H1 (cell line): ENCODE results near the gene DCUN1D2. TPM values are rescaled to one million over a fixed set of nuclear protein-coding genes. Genes with fewer than 3 reads are reported as not detected.

Experiments
- CTCF ChIA-PET: fragments of 300-600 bp; sonication (Branson Sonifier 250); formaldehyde crosslinking; loops from one replicate; lab custom pipeline; 2021; ENCODE audit not compliant: partially characterized antibody; lab: Charles Lee
- POLR2A ChIA-PET: fragments of 300-600 bp; sonication (Branson Sonifier 250); formaldehyde crosslinking; loops from one replicate; lab custom pipeline; 2021; ENCODE audit warnings: inconsistent platforms; ENCODE audit not compliant: partially characterized antibody; lab: Charles Lee
- DNase-seq, 2 experiments: peaks; one replicate each; pipeline versions ENCODE4 v3.0.0 to v3.0.0-alpha.2; 2010 to 2022; ENCODE audit warnings: low spot score in 2 of 2, low read depth in 1 of 2, mixed read lengths in 1 of 2
- FAIRE-seq: peaks from 2 replicates; lab custom pipeline; 2011; peaks lifted over from hg19 to GRCh38; lab: Jason Lieb, UNC
- H2AFZ ChIP-seq: 2 replicates; pipeline ENCODE4 v1.8.1; 2012; ENCODE audit warnings: low read length, inconsistent platforms
- H2AK5ac ChIP-seq: 2 replicates; pipeline ENCODE4 v1.6.1; 2013; ENCODE audit warnings: low read depth, low read length
- H2BK120ac ChIP-seq: replicated peaks from 2 replicates; pipeline ENCODE3; 2013; ENCODE audit warnings: low read depth, low read length, inconsistent platforms
- H2BK12ac ChIP-seq: 2 replicates; pipeline ENCODE4 v1.6.1; 2013; ENCODE audit warnings: low read depth, low read length
- H2BK15ac ChIP-seq: 2 replicates; pipeline ENCODE4 v1.6.1; 2013; ENCODE audit warnings: low read length
- H2BK20ac ChIP-seq: 2 replicates; pipeline ENCODE4 v1.6.1; 2013; ENCODE audit warnings: low read length
- H2BK5ac ChIP-seq: 2 replicates; pipeline ENCODE4 v1.6.1; 2013; ENCODE audit warnings: low read depth, low read length
- H3K14ac ChIP-seq: 2 replicates; pipeline ENCODE4 v1.6.1; 2013; ENCODE audit warnings: inconsistent platforms; ENCODE audit not compliant: insufficient read length
- H3K18ac ChIP-seq: 2 replicates; pipeline ENCODE4 v1.6.1; 2013; ENCODE audit warnings: low read length; ENCODE audit errors: extremely low read depth
- H3K23ac ChIP-seq: 2 replicates; pipeline ENCODE4 v1.6.1; 2013; ENCODE audit warnings: inconsistent platforms; ENCODE audit not compliant: insufficient read length
- H3K23me2 ChIP-seq: 2 replicates; pipeline ENCODE4 v1.6.1; 2013; ENCODE audit warnings: low read depth, low read length
- H3K27ac ChIP-seq: 2 replicates; pipeline ENCODE4 v1.6.1; 2011; ENCODE audit warnings: low read depth, low read length, inconsistent platforms
- H3K27me3 ChIP-seq, 4 experiments: replicated peaks in 1 of 4; 1 replicate in 1 of 4; 2 replicates in 3 of 4; pipeline versions ENCODE4 v1.6.1 to v1.8.1; 2011 to 2013; ENCODE audit warnings: low read length in 3 of 4, mild to moderate bottlenecking in 3 of 4, inconsistent platforms in 2 of 4, mixed read lengths in 2 of 4, moderate library complexity in 1 of 4; ENCODE audit not compliant: control insufficient read depth in 3 of 4, insufficient read depth in 3 of 4; ENCODE audit errors: extremely low read depth in 1 of 4
- H3K36me3 ChIP-seq, 4 experiments: 2 replicates each; pipeline versions ENCODE4 v1.6.1 to v1.8.1; 2011 to 2013; ENCODE audit warnings: mild to moderate bottlenecking in 4 of 4, low read length in 3 of 4, moderate library complexity in 2 of 4, control low read depth in 1 of 4, inconsistent platforms in 1 of 4; ENCODE audit not compliant: insufficient read depth in 4 of 4, control insufficient read depth in 2 of 4
- H3K4ac ChIP-seq: replicated peaks from 2 replicates; pipeline ENCODE3; 2013; ENCODE audit warnings: low read length, low read depth, mixed read lengths, inconsistent platforms; ENCODE audit not compliant: insufficient read length
- H3K4me1 ChIP-seq, 4 experiments: replicated peaks in 1 of 4; 1 replicate in 1 of 4; 2 replicates in 3 of 4; pipeline versions ENCODE4 v1.6.1 to v1.8.1; 2011 to 2013; ENCODE audit warnings: low read length in 3 of 4, inconsistent platforms in 2 of 4, mixed read lengths in 1 of 4; ENCODE audit not compliant: insufficient read depth in 4 of 4, control insufficient read depth in 3 of 4
- H3K4me2 ChIP-seq, 2 experiments: 2 replicates each; pipeline versions ENCODE4 v1.6.1 to v1.8.1; 2011 to 2013; ENCODE audit warnings: low read depth in 2 of 2, low read length in 2 of 2, control low read depth in 1 of 2, inconsistent platforms in 1 of 2, mild to moderate bottlenecking in 1 of 2; ENCODE audit not compliant: insufficient read depth in 1 of 2
- H3K4me3 ChIP-seq, 4 experiments: fragments of 200-600, 300-600 bp in 1 of 4; sonication (generic), shearing (Covaris generic), sonication (Bioruptor Twin) in 1 of 4; 2 replicates each; pipeline versions ENCODE4 v1.5.1 to v1.8.1; 2011 to 2016; ENCODE audit warnings: low read length in 4 of 4, low read depth in 3 of 4, control low read depth in 2 of 4, inconsistent platforms in 2 of 4, mild to moderate bottlenecking in 2 of 4, mixed read lengths in 1 of 4, moderate library complexity in 1 of 4; ENCODE audit not compliant: insufficient read depth in 2 of 4; ENCODE audit errors: extremely low read depth in 1 of 4
- H3K56ac ChIP-seq: replicated peaks from 2 replicates; pipeline ENCODE3; 2013; ENCODE audit warnings: low read depth, mild to moderate bottlenecking, mixed read lengths, low read length, inconsistent platforms; ENCODE audit not compliant: insufficient read length
- H3K79me1 ChIP-seq: 2 replicates; pipeline ENCODE4 v1.6.1; 2013; ENCODE audit warnings: low read depth, low read length, control low read depth
- H3K79me2 ChIP-seq, 2 experiments: 2 replicates each; pipeline versions ENCODE4 v1.6.1 to v1.8.1; 2012 to 2013; ENCODE audit warnings: low read length in 2 of 2, mild to moderate bottlenecking in 2 of 2, inconsistent platforms in 1 of 2; ENCODE audit not compliant: insufficient read depth in 2 of 2, control insufficient read depth in 1 of 2
- H3K9ac ChIP-seq, 4 experiments: replicated peaks in 1 of 4; 1 replicate in 1 of 4; 2 replicates in 3 of 4; pipeline versions ENCODE4 v1.6.1 to v1.8.1; 2011 to 2013; ENCODE audit warnings: low read depth in 3 of 4, low read length in 3 of 4, control low read depth in 2 of 4, mild to moderate bottlenecking in 2 of 4, moderate library complexity in 2 of 4, inconsistent platforms in 1 of 4; ENCODE audit errors: extremely low read depth in 1 of 4
- H3K9me3 ChIP-seq, 2 experiments: 2 replicates each; pipeline versions ENCODE4 v1.6.1 to v1.8.1; 2012 to 2013; ENCODE audit warnings: mild to moderate bottlenecking in 2 of 2, moderate library complexity in 2 of 2, control low read depth in 1 of 2, inconsistent platforms in 1 of 2, low read depth in 1 of 2, low read length in 1 of 2, mixed read lengths in 1 of 2; ENCODE audit not compliant: insufficient read depth in 2 of 2
- H4K20me1 ChIP-seq, 2 experiments: replicated peaks in 1 of 2; 2 replicates each; pipeline versions ENCODE3 to v1.8.1; 2011 to 2013; ENCODE audit warnings: inconsistent platforms in 2 of 2, low read length in 2 of 2, mild to moderate bottlenecking in 1 of 2; ENCODE audit not compliant: insufficient read depth in 2 of 2, control insufficient read depth in 1 of 2
- H4K5ac ChIP-seq: 2 replicates; pipeline ENCODE4 v1.6.1; 2013; ENCODE audit warnings: low read length, low read depth, mixed read lengths, inconsistent platforms; ENCODE audit not compliant: insufficient read length
- H4K8ac ChIP-seq: 2 replicates; pipeline ENCODE4 v1.8.0; 2013; ENCODE audit warnings: mild to moderate bottlenecking, moderate library complexity, low read length, inconsistent platforms; ENCODE audit not compliant: insufficient read depth; ENCODE audit errors: extremely low read depth
- H4K91ac ChIP-seq: replicated peaks from 2 replicates; pipeline ENCODE3; 2013; ENCODE audit warnings: low read length, mixed read lengths, inconsistent platforms; ENCODE audit not compliant: insufficient read length
- POU5F1 ChIP-seq: IDR thresholded peaks from 2 replicates; pipeline ENCODE4 v1.6.1; 2011; ENCODE audit warnings: low read depth, mild to moderate bottlenecking, low read length, moderate library complexity
- WGBS, 2 experiments: shearing (Covaris generic) in 1 of 2; methylation state at CpG; one replicate each; pipeline versions ENCODE4 v1.1.6 to v1.1.7; 2013 to 2015; ENCODE audit warnings: low lambda C conversion rate in 2 of 2, mixed read lengths in 2 of 2, inconsistent platforms in 1 of 2, low coverage in 1 of 2, missing lambda C conversion rate in 1 of 2; ENCODE audit not compliant: insufficient replicate concordance in 2 of 2, insufficient coverage in 1 of 2, insufficient read length in 1 of 2; ENCODE audit errors: extremely low coverage in 1 of 2, missing lambda C conversion rate in 1 of 2; 5-methylcytosine and 5-hydroxymethylcytosine counted together
- polyA plus RNA-seq, 7 experiments: library from polyadenylated mRNA; depleted of rRNA in 3 of 7; stranded (reverse) in 5 of 7; unstranded in 2 of 7; fragments of >200 nt in 5 of 7; fragments of 200-250 nt in 2 of 7; gene quantifications; 1 replicate in 5 of 7; 2 replicates in 1 of 7; 4 replicates in 1 of 7; pipeline versions ENCODE4 v1.2.1 to v1.2.3, GENCODE V29; 2011 to 2013; ENCODE audit warnings: missing spikeins in 2 of 7, mixed read lengths in 2 of 7
- total RNA-seq: library from RNA; stranded (reverse); fragmentation: NEBNext Ultra II Directional; extraction: Animal tissue kit (Norgen Biotek cat#: 25700); gene quantifications from 2 replicates; pipeline ENCODE4 v1.2.1, GENCODE V29; 2021

The DCUN1D2 gene
- total and polyA plus RNA-seq, 2 of the 8 experiments (the other 6 are each of a cell fraction or from before 2014, with no cell fraction given), result 19.5 to 35.3 TPM

DNA sequence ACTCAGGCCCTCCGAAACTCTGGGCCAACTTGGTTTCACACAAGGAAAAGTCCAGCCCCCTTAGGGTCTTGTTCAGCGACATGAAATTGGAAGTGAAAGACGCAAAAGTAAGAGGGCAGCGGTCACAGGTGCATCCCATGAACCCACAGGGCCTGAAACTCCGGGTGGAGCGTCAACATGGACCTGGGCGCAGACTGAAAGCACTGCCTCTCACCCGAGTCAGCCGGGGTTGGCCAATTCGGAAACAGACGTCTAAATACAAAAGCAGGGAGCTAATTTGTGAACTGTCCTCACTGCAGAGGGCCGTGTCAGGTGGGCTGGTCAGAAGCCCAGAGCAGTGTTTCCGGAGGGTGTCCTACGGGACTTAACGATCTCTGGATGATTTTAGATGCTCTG, 63.9 kb downstream of the DCUN1D2 start:
- no peak overlapping the region for H3K27ac ChIP-seq
- H3K14ac ChIP-seq, result no peak overlapping the region
- no peaks in the 10 kb centered on the region for H3K36me3 ChIP-seq
- no peaks in the 10 kb centered on the region for H3K27me3 ChIP-seq
- H4K91ac ChIP-seq, result no peak overlapping the region
- no peak overlapping the region for H2BK12ac ChIP-seq
- H2AFZ ChIP-seq, result no peak overlapping the region
- no peak overlapping the region for H4K5ac ChIP-seq
- POLR2A ChIA-PET, result no interaction called here
- TF ChIP-seq POU5F1, result no peak
- FAIRE-seq (no peak), DNase-seq (no peak)
- H4K8ac ChIP-seq, result peak overlapping the region; percentile 12; the same call in 1 of the 2 replicates
- H2BK15ac ChIP-seq, result no peak overlapping the region
- CTCF ChIA-PET, result interaction anchor here (1.6 kb wide), 1 partner anchor 104 kb away, joined by 4 read pairs; no protein-coding TSS in a partner anchor
- no peak overlapping the region for H2AK5ac ChIP-seq
- no peak overlapping the region for H3K4me3 ChIP-seq
- no peak overlapping the region for H2BK120ac ChIP-seq
- no peaks in the 10 kb centered on the region for H3K9me3 ChIP-seq
- H4K20me1 ChIP-seq, result no peaks in the 10 kb centered on the region
- H2BK5ac ChIP-seq, result no peak overlapping the region
- H3K79me1 ChIP-seq, result no peaks in the 10 kb centered on the region
- no peak overlapping the region for H3K18ac ChIP-seq
- H3K9ac ChIP-seq, result no peak overlapping the region
- H3K56ac ChIP-seq, result no peak overlapping the region
- peaks cover 4% of the 10 kb centered on the region; the same call in 1 of the 2 replicates for H3K23me2 ChIP-seq
- 93% methylated on average over 15 of the region's 15 CpGs; no CpG with 5 or more reads in 1 of the 2 experiments for WGBS, 2 experiments
- no peaks in the 10 kb centered on the region for H3K79me2 ChIP-seq
- H2BK20ac ChIP-seq, result no peak overlapping the region
- H3K4me2 ChIP-seq, result no peak overlapping the region
- H3K4me1 ChIP-seq, result 0 out of 7 replicates have a peak, but pooled peaks cover 0 to 3% (median 0%) of the 10 kb centered on the region in 4 experiments
- H3K4ac ChIP-seq, result no peak overlapping the region
- no peak overlapping the region for H3K23ac ChIP-seq
